Fibroblast of skin of right biceps (primary cell): ENCODE data around the gene PHTF2.

Source experiments
- DNase-seq: peaks from one replicate; pipeline ENCODE4 v3.0.0-alpha.2; 2013

Gene PHTF2

DNA sequence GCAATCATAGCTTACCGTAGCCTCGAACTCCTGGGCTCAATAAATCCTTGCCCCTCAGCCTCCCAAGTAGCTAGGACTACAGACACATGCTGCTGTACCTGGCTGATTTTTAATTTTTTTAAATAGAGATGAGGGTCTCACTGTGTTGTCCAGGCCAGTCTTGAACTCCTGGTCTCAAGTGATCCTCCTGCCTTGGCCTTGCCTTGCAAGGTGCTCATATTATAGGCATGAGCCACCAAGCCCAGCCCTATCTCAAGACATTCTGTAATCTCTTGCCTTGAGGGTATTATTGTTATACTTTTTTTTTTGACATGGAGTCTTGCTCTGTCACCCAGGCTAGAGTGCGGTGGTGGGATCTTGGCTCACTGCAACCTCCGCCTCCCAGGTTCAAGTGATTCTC lies 86.6 kb downstream of the PHTF2 start:
- no peak for DNase-seq

DNA sequence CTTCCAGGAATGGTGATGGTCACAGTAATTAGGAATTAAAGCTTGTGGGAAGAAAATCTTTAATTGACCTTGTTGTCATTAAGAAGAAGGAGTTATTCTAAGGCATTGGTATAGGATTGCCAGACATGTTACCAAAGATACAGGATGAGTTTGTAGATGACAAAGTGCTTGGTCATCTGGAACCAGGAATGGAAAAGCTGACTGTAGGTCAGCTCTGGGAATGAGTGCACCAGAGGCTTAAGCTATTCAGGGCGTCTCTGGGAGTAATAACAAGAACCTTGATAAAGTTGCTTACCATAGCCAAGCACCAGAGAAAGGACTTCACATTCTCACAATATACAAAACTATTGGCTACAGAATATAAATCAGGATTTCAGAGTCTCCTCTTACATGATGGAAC lies 89.0 kb downstream of the PHTF2 start:
- peak; percentile 85 for DNase-seq

DNA sequence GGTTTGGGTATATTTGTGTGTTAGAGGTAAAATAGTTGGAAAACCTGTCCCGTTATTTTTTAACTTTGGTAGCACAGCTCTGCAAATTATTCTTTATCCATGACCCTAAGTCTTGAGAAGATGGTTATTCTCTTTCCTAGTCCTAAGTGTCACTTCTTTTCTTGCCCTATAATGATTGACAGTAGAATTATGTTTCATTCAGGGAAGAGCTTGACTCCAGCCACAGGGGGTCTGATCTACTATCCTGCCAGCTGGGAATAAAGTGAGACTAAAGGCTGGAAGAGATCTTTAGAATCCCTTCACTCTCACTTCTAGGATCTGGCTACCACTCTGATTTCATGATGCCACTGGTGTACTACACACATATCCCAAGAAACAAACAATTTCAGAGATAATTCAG lies 90.4 kb downstream of the PHTF2 start:
- no peak for DNase-seq

DNA sequence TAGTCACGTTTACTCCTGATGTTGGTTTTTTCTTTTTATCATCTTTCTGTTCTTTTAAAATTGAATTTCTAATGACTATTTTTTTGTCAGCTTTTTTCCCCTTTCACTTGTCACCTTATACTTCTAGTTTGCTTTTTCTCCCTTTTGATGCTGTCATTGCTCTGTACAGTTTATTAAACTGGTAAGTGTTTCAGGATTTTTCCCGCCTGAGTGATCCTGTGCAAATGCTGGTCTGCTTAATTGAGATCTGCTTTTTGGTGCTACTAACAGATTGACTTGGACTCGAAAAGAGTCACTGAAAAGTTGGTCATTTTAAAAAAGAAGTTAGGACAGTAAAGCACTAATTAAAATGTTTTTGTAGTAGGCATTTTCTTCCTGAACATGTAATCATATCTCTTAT lies 95.2 kb downstream of the PHTF2 start:
- DNase-seq: no peak

DNA sequence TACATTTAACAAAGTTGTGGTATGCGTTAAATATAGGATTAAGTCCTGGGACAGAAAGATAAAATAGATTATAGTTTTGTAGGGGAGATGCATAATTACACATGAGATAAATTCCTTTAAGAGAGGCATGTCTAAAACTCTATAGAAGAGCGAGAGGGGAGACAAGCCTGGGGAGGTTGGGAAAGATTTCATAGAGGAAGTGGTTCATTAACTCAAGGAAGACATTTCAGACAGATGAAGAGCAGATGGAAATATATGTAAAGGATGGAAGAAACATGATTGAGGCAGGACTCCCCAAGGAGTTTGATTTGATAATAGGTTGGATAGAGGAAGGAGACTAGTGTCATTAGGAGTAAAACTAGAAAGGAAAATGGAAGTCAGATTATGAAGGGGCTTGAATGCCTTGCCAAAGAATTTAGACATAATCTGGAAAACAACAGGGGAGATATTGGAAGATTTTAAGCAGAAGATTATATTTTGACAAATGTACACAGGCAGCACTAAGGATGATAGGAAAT lies 96.1 kb downstream of the PHTF2 start:
- peak; percentile 40 for DNase-seq

DNA sequence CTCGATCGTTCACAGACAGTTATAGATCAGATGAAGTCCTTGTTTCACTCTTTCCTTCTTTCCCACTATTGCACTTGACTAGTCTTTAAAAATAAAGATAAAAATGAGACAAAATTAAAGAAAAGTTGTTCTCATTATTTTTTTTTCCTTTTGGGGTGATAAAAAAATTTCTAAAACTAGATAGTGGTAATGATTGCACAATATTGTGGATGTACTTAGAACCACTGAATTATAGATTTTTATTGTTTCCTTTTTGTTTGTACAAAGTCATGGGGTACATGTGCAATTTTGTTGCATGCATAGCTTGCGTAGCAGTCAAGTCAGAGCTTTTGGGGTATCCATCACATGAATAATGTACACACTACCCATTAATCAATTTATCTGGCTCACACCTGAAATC lies 97.3 kb downstream of the PHTF2 start:
- no peak for DNase-seq

DNA sequence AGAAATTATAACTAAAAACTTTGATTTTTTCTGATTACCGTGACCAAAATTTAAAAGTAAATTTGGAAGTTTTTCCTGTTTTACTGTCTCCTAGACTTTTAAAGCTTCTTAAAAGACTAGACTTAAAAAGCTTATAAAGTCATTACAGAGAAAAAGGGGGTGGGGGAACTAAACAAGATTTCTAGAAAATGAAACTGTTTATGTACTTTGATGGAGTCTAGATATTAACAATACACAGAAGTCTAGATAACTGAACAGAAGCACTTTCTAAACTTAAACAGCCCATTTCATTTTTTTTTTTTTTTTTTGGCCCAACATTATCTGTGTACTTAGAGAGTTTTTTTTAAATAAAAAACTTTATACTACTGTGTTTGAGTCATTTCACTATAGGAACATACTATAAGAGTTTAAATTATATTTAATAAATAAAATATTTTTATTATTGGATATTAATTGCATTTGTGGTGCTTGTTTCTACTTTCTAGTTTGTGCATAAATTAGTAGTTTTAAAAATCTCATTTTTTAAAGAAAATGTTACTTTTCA lies 98.5 kb downstream of the PHTF2 start:
- DNase-seq: no peak

DNA sequence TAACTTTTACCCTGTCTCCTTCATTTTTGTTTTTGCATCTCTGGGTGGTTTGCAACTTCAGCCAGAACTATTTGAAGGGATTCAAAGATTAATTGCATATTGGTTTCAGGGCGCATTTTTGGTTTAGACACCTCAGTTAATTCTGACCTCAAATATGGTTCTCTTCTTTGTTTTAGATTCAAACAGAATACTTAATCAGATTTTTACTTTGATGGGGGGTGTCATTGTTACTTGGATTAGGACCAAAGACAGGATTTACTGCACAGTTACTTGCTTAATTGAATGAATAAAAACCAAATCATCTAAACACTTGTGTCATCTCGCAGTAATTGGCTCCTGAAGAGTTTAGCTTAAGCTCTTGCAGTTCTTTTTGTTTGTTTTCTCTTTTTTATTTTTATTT lies 100.9 kb downstream of the PHTF2 start:
- DNase-seq: peak; percentile 29

DNA sequence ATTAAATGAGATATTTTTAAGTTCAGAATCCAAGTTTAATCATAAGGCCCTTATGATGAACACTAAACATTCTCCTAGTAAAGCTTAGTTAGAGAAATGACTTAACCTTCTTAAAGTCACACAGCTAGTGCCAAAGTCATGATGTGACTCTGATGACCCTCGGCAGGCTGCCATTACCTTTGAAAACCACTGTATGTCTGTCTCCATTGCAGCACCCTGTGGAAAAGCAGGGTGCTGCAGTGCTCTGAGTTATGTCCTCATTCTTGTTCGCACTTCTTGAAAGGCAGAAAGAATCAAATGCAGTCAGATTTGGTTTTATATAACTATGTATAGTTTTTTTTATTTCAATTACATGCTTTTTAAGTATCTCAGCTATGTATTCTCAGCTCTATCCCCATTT lies 105.0 kb downstream of the PHTF2 start:
- DNase-seq: peak; percentile 33

DNA sequence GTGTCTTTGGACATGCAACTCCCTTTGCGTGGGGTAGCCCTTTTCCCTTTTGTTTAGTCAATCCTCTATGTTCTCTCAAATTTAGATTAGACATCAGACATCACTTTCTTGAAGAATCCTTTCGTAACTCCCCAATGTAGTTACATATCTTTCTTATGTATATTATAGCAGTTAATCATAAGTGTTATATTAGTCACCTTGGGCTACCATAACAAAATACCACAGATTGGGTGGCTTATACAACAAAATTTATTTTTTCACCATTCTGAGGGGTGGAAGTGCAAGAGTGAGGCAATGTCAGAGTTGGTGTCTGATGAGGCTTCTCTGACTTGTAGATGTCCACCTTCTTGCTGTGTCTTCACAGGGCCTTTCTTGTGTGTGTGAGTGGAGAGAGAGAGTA lies 105.7 kb downstream of the PHTF2 start:
- DNase-seq: peak; percentile 35

DNA sequence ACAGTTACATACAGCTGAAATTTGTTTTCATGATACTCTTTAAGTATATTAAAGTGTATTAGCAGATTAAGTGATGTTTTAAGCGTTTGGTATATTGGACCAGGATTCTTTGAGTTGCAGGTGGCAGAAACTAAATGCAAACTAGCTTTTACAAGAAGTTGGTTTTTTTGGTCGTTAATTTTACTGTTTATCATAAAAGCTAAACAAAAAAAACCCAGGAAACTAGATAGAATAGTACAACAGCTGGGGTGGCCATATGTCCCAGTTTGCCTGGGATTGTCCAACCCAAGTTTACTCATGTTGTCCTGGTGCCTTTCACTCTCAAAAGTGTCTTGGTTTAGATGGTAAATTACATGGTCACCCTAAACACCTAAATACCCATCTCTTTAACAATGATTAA lies 108.7 kb downstream of the PHTF2 start:
- DNase-seq: no peak

DNA sequence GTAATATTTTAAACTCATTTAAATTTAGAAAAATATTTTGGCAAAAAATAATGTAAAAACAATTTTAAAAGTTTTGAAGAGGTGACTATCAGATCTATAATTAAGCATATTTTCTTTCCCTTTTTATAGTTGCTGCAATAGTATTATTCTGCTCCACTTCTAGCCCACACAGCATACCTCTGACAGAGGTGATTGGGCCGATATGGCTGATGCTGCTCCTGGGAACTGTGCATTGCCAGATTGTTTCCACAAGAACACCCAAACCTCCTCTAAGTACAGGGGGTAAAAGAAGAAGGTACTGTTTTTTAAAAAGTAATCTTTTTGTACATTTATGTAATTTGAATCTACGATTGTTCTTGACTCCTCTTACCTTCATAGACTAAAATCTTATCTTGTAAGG lies 110.1 kb downstream of the PHTF2 start:
- no peak for DNase-seq

DNA sequence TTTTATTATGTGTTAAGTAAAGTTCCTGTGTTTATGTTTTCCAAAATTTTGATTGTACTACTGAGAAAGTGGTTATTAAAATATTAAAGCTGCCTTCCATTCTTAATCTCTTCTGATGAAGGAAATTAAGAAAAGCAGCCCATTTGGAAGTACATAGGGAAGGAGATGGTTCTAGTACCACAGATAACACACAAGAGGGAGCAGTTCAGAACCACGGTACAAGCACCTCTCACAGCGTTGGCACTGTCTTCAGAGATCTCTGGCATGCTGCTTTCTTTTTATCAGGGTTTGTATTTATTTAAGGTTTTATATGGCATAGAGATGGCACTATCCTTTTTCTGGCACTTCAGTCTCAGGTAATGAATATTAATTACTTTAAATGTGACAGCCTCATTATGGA lies 111.6 kb downstream of the PHTF2 start:
- no peak for DNase-seq

DNA sequence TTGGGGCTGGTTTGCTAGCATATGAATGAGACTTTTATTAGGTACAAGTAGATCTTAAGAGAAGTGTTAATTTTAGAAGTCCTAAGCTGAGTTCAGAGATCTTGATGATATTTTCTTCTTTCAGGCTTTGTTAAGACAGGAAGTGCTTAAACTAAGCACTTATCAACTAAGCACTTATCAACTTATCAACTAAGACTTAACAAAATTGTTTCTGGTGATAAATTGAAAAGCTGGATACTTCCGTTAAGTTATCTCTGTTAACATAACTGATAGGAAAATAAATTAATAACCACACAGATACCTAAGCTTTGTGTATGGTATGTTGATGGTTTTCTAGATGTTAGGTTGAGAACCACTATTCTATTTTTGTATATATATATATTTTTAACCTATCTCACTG lies 113.7 kb downstream of the PHTF2 start:
- no peak for DNase-seq

DNA sequence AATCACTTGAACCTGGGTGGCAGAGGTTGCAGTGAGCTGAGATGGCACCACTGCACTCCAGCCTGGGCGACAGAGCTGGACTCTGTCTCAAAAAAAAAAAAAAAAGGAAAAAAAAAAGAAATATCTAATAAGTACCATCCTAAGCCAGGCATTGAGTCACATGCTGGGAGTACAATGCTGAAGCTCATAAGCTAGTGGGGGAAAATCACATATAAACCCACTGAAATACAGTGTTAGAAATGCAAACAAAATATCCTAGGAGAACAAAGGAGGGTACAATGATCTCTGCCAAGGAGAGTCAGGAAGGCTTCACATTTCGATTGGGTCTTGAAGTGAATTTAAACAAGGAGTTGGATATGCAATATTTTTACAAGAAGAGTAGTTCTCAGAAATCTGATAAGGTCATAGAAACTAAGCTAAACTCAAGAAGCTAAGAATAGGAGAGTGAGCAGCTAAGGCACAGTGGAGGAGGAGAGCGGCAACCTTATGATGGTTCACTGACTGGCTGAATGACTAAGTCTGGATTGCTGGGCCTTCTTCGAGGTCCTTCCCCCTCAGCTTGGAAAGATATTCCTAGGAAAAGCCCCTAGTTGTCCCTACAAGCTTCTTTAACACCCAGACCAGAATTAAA lies 115.5 kb downstream of the PHTF2 start:
- peak; percentile 9 for DNase-seq

DNA sequence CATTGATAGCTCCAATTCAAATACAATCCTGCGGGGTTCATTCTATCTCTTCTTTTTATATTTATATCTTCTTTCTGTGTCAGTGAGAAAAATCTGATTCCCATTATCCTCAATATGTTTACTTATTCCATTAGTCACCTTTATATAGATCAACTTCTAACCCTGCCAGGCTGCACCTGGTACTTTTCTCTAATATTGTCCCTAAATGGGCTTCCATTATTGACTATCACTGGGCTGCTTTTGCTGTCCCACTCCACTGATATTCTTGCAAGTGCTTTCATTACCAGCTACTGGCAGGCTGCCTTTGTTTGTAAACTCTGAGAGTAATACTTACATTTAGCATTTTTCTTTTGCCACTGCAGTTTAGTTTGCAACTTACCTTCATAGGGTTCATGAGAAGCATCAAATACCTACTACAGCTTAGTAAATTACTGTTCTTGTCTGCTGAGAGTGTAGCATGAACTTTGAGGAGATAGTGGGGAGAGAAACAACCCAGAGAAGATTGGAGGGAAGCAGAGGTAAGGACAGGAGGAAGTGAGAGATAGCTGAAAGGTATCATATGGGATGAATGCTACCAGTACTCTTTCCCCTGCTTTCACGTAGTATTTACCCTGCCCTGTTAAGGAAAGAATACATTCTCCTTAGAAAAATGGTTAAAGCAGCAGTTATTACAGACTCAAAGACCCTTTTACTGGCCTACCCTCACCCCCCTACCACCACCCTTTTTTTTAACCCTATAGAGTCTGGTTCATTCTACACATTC lies 119.1 kb downstream of the PHTF2 start:
- DNase-seq: no peak

DNA sequence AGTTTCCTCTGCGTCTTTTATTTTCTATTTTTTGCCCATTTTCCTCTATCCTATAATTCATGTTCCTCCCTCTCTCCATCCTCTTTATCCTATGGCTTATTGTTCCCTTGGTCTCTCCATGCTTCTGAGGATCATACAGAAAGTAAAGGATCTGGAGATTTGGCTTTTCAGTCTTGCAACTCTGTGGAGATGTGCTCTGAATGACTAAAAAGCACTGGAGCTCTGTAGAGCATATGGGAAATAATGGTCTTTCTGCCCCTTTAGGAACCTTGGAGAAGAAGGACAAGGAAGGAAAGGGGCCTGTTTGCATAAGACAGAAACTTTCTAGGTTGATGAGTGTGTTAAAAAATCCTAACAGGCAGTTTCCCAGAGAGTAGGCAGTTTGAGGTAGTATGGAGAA lies 120.1 kb downstream of the PHTF2 start:
- DNase-seq: no peak

DNA sequence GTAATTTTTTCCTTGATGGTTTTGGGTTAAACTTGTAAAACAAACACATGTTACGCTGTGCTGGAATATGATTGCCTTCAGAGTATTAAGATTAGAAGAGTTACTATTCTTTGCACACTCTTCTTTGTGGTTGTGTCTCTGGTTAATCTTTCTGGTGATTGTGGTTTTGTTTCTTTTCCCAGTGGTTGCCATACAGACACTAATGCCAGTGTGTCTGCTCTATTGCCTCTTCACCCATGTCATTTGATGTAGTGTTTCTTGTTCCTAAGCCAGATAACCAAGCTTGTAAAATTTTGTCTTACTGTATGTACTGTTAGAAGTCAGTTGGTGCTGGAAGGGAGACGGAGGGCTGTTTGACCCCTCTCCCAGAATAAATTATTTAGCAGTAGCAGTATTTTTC lies 124.8 kb downstream of the PHTF2 start:
- no peak for DNase-seq

DNA sequence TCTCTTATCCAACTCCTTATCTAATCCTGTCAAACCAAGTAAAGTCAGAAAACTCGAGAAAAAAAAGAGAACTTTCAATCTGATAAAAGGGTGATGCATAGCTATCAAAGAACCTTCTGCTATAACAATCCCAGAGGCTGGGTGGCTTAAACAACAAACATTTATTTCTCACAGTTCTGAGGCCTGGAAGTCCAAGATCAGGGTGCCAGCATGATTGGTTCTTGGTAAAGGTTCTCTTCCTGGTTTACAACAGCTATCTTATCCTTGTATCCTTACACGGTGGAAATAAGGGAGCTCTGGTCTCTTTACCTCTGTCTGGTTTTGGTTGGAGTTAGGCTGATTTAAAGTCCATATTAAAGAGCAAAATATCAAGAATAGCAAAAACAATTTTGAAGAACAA lies 131.9 kb downstream of the PHTF2 start:
- DNase-seq: no peak

DNA sequence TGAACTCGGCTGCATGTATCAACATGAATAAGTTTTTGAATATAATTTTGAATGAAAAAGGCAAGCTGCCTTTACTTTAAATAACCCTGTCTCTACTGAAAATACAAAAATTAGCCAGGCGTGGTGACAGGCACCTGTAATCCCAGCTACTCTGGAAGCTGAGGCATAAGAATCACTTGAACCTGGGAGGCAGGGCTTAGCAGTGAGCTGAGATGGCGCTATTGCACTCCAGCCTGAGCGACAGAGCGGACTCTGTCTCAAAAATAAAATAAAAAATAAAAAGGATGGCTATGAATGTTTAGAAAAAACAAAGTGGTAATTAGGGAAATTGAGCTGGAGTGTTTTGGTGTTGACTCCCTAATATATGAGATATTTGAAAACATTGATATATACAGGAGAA lies 133.3 kb downstream of the PHTF2 start:
- no peak for DNase-seq

DNA sequence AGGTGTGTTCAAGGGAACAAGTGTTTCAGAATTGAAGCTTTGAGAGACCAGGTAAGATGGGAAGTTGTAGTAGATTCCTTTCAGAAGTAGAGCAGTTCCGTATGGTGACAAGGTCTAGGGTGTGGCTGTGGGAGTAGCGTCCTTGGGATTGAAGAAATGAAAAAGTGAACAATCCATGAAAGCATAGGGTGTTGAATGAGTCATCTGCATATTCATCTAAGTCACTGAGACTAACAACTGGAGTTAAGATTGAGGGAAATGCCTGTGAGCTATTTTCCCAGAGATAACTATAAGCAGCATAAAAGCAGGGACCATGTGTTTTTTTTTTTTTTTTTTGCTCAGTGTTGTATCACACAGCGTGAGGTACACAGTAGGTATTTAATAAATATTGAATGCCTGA lies 134.8 kb downstream of the PHTF2 start:
- DNase-seq: peak; percentile 49

DNA sequence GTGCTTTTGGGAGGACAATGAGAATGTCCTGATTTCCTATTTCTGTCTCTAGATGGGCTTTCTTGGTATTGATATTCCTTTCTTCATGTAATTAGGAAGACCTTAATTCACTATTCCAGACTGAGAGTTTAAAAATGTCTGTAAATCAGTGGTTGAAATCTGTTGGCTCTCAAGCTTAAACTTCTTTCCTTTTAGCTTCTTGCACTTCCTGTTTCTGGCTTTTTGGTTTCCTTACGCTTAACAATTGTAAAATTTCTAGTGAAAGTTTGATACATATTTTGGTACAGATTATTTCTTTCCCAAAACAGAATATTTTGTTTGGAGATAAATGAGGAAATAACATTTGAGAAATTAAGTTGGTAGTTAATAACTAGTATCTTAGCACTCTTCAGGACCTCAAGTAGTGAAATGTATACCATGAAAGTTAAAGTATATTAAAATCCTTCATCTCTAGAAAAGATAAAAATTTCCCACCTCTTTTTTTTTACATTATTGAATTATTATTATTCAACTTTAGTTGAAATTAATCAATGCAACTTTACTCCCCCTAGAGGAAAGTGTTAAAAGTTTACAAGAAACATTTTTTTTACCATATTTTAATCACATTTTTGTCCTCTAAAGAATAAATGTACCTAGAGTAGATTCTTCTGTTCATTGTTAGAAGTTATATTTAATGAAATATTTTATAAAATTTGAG lies 137.2 kb downstream of the PHTF2 start:
- peak; percentile 11 for DNase-seq

DNA sequence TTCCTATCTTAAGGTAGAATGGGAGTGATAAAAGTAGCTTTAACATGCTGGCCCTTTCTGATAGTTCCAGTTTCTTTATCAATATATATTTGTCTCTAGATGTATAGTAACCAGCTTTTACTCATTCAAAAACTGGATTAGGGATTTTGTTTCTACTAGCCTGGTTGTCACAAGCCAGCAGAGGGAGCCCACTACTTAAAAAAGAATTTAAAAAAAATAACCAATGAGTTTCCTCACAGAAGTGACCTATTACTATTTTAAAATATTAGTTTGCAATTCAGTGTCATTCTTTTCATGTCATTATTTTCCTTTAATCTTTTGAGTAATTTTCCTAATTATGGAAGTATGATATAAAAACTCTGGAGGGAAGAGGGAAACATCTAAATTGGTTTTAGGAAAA lies 142.1 kb downstream of the PHTF2 start:
- peak; percentile 38 for DNase-seq

DNA sequence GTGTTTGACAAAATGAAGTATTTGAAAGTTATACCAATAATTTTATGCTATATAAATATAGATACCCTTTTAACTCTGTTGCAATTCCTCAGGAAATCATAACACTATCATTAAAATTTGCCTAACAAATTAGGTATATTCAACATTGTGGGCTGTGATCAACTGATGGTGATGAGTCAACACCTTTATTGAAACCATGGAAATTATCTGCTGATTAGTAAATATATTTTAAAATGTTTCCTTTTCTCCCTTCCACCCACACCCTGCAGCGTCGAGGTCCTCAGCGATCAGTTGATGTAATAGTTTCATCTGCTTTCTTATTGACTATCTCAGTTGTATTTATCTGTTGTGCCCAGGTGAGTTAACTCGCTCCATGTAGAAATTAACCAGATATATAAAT lies 143.9 kb downstream of the PHTF2 start:
- DNase-seq: no peak
